GM18508 (cell line): ENCODE results near the gene IMPDH2.
"Not testable (repeated sequence)": the region's sequence is repeated elsewhere in the genome, so short reads cannot be mapped to it uniquely, and the experiment has no call there.

ENCODE experiments used
- ATAC-seq: cut with Tn5 transposase; IDR thresholded peaks from one replicate; pipeline ENCODE4 v1.9.1; 2021; ENCODE audit warnings: moderate number of reproducible peaks; ENCODE audit not compliant: insufficient read depth, unreplicated experiment

Gene IMPDH2

DNA sequence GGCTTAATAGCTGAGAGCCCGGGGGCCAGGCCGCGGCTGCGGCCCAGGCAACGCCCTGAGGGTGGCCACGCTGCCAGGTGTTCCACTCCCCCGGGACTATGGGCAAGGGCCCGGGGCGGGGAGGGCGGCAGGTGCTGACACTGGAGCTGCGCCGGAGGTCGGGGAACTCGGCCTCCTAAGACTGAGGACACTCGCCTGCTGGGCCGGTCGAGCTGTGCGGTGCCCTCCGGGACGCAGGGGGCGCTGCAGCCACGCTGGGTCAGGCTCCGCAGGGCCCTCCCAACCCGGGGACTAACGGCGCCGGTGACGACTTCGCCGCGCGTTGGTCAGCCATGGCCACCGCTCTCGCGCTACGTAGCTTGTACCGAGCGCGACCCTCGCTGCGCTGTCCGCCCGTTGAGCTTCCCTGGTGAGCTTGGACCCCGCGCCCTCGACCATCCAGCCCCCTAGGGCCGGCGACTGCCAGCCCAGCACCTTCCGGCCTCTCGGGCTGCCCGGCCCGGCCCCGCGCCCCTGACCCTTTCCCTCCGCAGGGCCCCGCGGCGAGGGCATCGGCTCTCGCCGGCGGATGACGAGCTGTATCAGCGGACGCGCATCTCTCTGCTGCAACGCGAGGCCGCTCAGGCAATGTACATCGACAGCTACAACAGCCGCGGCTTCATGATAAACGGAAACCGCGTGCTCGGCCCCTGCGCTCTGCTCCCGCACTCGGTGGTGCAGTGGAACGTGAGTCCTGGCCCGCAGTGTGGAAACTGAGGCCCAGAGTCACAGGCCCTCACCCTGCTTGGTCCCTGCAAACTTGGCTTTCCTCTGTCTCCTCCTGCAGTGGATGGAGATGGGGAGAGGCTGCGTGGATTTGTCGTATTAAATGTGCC, 7.1 kb downstream of the IMPDH2 start, which contains the start of gene NDUFAF3:
TSS of gene NDUFAF3 (plus strand) at position 309 of the 875 bp plus-strand sequence. CDS start at position 333, 24 bp downstream.
- peak; percentile 49 for ATAC-seq

GRCh38 chr3:49021213-49021812, 7.9 kb downstream of the IMPDH2 start:
- peak; percentile 24 for ATAC-seq

- ATAC-seq: no peak
Observed at GRCh38 chr3:49020330-49021212, 8.6 kb downstream of the IMPDH2 start.

- no peak for ATAC-seq
Observed at GRCh38 chr3:49019941-49020329, 9.3 kb downstream of the IMPDH2 start.

- ATAC-seq: no peak
Observed at GRCh38 chr3:49018707-49019006, 10.5 kb downstream of the IMPDH2 start.

- ATAC-seq: no peak
Observed at GRCh38 chr3:49017971-49018706, 11.1 kb downstream of the IMPDH2 start, which contains the start of gene DALRD3. TSS of gene DALRD3 (minus strand) at chr3:49018580. CDS start at chr3:49018564, 16 bp downstream.

DNA sequence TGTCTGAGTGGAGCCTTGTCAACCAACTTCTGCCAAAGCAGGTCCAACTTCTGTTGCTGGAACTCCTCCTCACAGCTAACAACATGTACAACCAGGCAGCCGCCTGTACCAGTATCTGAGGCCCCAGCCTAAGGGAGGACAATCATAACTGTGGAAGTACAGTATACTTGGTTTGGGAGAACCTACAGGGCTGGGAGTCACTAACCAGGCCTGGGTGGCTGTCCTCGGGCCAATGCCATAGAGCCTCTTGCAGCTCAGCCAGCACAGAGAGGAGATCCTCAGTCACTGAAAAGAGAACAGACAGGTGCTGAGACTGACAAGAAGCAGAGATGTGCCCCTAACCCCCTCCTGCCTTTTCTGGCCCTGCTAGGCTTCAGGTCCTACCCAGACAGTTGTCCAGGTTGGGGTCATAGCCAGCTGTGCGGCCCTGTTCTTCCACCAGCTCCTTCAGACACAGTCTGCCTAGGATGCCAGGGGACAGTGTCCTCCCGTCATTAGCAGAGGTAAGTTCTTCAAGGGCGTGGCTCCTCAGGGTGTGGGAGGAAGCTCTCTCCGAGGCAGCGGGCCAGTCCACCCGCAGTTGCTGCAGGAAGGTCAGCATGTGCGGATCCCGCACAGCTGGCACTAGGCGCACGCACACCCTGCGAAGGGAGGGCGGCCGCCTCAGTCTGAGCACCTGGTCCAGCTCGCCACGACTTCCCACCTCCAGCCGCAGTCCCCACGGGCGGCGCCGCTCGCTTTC, 11.8 kb downstream of the IMPDH2 start:
- no peak for ATAC-seq

- ATAC-seq: no peak
Observed at GRCh38 chr3:49016414-49017228, 12.6 kb downstream of the IMPDH2 start.

DNA sequence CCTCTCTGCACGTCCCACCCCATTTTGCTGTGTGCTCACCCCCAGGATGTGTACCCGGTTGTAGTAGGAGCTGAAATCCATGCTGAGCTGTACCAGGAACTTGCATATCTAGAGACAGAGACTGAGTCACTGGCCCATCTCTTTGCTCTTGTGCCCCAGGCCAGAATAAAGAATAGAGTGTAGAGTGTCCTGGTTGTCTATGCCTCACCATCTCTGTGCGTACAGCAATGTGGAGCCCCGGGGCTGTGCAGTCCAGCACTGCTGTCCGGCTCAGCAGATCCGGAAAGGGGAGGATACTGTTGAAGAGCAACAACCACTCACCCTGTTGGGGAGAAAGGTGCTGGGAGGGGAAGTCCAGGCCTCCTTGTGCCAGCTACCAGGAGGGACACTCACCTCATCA, 13.4 kb downstream of the IMPDH2 start:
- no peak for ATAC-seq

- ATAC-seq: no peak
Observed at GRCh38 chr3:49015072-49015471, 14.1 kb downstream of the IMPDH2 start.

- ATAC-seq: no peak
Observed at GRCh38 chr3:49013738-49014660, 15.2 kb downstream of the IMPDH2 start.

GRCh38 chr3:49013113-49013737, 16.0 kb downstream of the IMPDH2 start:
- no peak for ATAC-seq

DNA sequence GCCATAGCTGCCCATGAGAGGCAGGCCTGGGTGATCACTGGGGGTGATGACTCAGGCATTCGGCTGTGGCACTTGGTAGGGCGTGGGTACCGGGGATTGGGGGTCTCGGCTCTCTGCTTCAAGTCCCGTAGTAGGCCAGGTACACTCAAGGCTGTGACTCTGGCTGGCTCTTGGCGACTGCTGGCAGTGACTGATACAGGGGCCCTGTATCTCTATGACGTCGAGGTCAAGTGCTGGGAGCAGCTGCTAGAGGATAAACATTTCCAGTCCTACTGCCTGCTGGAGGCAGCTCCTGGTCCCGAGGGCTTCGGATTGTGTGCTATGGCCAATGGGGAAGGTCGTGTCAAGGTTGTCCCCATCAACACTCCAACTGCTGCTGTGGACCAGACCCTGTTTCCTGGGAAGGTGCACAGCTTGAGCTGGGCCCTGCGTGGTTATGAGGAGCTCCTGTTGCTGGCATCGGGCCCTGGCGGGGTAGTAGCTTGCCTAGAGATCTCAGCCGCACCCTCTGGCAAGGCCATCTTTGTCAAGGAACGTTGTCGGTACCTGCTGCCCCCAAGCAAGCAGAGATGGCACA, 16.7 kb downstream of the IMPDH2 start:
- ATAC-seq: no peak

- no peak for ATAC-seq
Observed at GRCh38 chr3:49009396-49009795, 19.8 kb downstream of the IMPDH2 start.

DNA sequence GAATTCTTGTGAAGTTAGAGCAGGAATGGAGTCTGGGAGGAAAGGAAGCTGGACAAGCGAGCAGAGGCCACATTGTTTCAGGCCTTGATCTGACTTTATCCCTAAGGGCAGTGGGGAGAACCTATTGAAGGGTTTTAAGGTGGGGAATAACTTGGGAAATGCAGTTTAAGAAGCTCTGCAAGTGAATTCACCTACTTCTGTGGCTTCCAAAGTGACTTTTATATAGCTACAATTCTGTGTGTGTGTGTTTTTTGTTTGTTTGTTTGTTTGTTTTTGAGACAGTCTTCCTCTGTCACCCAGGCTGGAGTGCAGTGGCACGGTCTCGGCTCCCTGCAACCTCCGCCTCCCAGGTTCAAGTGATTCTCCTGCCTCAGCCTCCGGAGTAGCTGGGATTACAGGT, 20.6 kb downstream of the IMPDH2 start:
- not testable (repeated sequence) for ATAC-seq

DNA sequence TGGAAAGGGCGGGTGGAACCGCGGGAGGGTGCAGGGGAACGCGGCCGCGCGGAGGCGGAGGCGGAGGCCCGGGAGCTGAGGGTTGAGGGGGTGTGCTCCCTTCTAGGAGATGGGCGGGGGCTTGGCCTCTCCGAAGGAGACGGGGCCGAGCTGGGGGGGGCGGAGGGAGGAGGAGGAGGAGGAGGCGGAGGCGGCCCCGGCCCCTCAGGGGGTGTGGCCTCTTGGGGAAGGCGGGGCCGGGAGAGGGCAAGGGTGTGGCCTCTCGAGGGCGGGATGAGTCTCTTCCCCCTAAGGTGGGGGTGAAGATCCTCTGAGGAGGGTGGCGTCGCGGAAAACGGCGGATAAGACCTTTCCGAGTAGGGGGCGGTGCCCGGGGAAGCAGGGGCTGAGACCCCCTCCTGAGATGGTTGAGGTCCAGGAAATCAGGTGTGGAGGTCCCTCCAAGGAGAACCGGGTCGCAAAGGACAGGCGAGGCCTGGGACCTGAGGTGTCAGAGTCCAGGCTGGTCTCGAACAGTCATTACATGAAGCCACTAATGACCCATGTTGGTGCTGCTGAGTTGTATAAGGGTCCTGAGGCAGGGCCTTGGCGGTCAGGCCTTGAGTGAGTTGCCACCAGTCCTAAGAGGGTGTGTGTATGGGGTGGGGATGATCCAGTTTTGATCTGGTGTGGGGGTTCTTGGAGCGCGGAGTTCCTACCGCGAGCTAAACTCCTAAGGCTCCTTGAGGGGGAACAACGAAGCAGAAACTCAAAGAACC, 21.2 kb downstream of the IMPDH2 start:
- no peak for ATAC-seq
